ENCODE measurements around the gene POLE.
"Not testable (repeated sequence)": the region's sequence is repeated elsewhere in the genome, so short reads cannot be mapped to it uniquely, and the experiment has no call there.

POLE gene

DNA sequence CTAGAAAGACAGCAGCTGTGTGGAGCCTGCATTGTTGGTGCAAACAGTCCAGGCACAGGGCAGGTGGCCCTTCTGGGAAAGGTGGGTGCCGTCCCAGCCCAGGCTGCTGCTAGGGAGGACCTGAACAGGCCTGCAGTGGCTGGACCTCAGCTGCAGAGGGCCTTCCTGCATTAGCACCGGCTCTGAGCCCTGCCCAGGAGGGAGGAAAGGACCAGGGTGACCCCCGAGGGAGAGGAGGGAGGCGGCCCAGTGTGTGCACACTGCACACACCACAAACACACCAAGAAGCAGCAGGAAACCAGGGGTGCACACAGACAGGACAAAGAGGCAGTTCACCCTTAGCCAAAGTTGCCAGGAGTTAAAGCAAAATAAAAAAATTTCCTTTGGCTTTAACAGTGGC is 15.5 kb upstream of the POLE start:
- TF ChIP-seq, protein P1, sequence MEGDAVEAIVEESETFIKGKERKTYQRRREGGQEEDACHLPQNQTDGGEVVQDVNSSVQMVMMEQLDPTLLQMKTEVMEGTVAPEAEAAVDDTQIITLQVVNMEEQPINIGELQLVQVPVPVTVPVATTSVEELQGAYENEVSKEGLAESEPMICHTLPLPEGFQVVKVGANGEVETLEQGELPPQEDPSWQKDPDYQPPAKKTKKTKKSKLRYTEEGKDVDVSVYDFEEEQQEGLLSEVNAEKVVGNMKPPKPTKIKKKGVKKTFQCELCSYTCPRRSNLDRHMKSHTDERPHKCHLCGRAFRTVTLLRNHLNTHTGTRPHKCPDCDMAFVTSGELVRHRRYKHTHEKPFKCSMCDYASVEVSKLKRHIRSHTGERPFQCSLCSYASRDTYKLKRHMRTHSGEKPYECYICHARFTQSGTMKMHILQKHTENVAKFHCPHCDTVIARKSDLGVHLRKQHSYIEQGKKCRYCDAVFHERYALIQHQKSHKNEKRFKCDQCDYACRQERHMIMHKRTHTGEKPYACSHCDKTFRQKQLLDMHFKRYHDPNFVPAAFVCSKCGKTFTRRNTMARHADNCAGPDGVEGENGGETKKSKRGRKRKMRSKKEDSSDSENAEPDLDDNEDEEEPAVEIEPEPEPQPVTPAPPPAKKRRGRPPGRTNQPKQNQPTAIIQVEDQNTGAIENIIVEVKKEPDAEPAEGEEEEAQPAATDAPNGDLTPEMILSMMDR (IDR thresholded peaks at IDR 0.05; ENCODE audit: low read depth, low read length): no peak
- in situ Hi-C loops (cut with HindIII; ENCODE audit: low sequenced_read_pairs): no loop called here
- no peak for DNase-seq (ENCODE audit: low read depth, low spot score)
- H3K4me3 ChIP-seq (ENCODE audit: low read depth, low read length): no peak overlapping the region

DNA sequence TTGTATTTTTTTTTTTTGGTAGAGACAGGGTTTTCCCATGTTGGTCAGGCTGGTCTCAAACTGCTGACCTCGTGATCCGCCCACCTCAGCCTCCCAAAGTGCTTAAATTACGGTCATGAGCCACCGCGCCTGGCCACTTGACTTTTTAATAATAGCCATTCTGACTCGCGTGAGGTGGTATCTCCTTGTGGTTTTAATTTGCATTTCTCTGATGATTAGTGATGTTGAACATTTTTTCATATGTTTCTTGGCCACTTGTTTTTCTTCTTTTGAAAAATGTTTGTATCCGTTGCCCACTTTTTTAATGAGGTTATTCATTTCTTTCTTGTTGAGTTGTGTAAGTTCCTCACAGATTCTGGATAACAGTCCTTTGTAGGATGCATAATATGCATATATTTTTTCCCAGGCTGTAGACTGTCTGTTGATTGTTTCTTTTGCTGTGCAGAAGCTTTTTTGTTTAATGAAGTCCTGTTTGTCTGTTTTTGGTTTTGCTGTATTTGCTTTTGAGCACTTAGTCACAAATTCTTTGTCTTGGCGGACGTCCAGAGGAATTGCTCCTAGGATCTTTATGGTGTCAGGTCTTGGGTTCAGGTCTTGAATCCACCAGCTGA is 13.2 kb upstream of the POLE start:
- H3K4me3 ChIP-seq (ENCODE audit: low read depth, low read length): no peak overlapping the region
- TF ChIP-seq, protein P1 (IDR thresholded peaks at IDR 0.05; ENCODE audit: low read depth, low read length): no peak
- in situ Hi-C loops (cut with HindIII; ENCODE audit: low sequenced_read_pairs): no loop called here
- peak; percentile 40 for DNase-seq (ENCODE audit: low read depth, low spot score)

DNA sequence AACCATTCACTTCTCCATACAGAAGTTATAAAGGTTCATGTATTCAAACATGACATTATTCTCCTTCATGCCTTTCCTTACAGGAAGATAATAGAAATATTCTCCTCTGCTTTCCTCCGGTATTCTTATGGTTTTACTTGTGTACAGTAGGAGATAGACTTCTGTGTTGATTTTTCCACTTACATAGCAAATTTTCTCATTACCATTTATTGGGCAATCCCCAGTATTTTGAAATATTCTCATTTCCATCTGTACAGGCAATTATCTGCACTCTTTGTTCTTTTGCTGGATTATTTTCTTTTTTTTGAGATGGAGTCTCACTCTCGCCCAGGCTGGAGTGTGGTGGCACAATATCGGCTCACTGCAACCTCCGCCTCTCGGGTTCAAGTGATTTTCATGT is 11.2 kb upstream of the POLE start:
- no peak overlapping the region for H3K4me3 ChIP-seq (ENCODE audit: low read depth, low read length)
- in situ Hi-C loops (cut with HindIII; ENCODE audit: low sequenced_read_pairs): no loop called here
- TF ChIP-seq, protein P1 (IDR thresholded peaks at IDR 0.05; ENCODE audit: low read depth, low read length): no peak

DNA sequence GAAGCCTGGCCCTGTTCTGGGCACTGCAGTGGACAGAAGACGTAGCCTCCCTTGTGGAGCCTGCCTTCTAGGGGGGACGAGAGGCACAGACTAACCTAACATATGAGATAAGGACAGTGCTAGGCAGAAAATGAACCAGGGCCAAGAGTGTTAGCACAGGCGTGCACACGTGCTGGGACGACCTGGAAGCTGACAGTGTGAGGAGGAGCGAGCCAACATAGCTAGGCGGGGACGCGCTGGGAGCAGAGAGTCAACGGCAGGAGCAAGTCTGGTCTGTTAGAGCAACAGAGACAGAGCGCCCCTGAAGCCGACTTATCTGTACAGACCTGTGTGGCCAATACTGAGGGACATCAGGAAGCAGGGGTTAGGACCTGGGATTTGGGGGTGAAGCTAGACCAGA is 8.3 kb upstream of the POLE start:
- TF ChIP-seq, protein P1 (IDR thresholded peaks at IDR 0.05; ENCODE audit: low read depth, low read length): no peak
- in situ Hi-C loops (cut with HindIII; ENCODE audit: low sequenced_read_pairs): no loop called here
- DNase-seq (ENCODE audit: low read depth, low spot score): no peak
- H3K4me3 ChIP-seq (ENCODE audit: low read depth, low read length): no peak overlapping the region

More for the DNA sequence above, 11.2 kb upstream of the POLE start:
- no peak for DNase-seq (ENCODE audit: low read depth, low spot score)

DNA sequence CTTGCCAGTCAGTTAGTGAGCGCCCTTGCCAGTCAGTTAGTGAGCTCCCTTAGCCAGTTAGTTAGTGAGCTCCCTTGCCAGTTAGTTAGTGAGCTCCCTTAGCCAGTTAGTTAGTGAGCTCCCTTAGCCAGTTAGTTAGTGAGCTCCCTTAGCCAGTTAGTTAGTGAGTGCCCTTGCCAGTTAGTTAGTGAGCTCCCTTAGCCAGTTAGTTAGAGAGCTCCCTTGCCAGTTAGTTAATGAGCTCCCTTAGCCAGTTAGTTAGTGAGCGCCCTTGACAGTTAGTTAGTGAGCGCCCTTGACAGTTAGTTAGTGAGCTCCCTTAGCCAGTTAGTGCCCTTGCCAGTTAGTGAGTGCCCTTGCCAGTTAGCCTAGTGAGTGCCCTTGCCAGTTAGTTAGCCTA is 7.7 kb upstream of the POLE start:
- H3K4me3 ChIP-seq (ENCODE audit: low read depth, low read length); in situ Hi-C loops (cut with HindIII; ENCODE audit: low sequenced_read_pairs); DNase-seq (ENCODE audit: low read depth, low spot score): not testable (repeated sequence)

DNA sequence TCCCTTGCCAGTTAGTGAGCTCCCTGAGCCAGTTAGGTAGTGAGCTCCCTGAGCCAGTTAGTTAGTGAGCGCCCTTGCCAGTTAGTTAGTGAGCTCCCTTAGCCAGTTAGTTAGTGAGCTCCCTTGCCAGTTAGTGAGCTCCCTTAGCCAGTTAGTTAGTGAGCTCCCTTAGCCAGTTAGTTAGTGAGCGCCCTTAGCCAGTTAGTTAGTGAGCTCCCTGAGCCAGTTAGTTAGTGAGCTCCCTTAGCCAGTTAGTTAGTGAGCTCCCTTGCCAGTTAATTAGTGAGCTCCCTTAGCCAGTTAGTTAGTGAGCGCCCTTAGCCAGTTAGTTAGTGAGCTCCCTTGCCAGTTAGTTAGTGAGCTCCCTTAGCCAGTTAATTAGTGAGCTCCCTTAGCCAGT is 4.9 kb upstream of the POLE start:
- in situ Hi-C loops (cut with HindIII; ENCODE audit: low sequenced_read_pairs); DNase-seq (ENCODE audit: low read depth, low spot score); H3K4me3 ChIP-seq (ENCODE audit: low read depth, low read length): not testable (repeated sequence)

DNA sequence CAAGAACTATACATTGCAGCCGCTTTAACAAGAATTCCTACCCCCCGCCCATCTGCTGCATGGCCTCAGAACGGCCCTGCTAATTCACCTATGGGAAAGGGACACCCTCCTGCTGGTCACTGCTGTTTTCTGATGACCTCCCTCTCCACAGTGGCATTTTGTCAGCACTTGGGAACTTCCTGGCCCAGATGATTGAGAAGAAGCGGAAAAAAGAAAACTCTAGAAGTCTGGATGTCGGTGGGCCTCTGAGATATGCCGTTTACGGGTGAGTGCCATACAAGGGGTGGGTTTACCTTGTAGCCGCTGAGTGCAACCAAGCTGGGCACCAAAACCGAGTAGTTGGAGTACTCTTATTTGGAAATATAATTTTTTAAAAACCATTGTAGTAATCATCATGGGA is 3.0 kb upstream of the POLE start:
- TF ChIP-seq, protein P1 (IDR thresholded peaks at IDR 0.05; ENCODE audit: low read depth, low read length): no peak
- in situ Hi-C loops (cut with HindIII; ENCODE audit: low sequenced_read_pairs): no loop called here
- no peak for DNase-seq (ENCODE audit: low read depth, low spot score)
- no peak overlapping the region for H3K4me3 ChIP-seq (ENCODE audit: low read depth, low read length)

DNA sequence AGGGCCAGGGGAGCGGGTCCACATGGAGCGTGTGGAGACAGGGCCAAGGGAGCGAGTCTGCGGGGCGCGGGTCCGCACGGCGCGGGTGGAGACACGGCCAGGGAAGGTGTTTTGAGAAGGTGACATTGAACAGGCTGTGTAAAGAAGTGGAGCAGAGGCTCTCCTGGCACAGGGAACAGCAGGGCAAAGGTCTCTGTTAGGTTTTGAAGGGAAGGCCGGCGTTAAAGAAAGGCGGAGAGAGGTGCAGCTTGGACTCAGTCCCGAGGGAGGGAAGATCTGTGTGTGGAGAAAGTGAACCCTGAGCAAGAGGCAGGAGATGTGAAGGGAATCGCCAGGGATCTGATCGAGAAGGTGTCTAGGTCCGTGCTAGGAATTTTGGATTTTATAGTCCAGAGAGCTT is 2.1 kb upstream of the POLE start:
- in situ Hi-C loops (cut with HindIII; ENCODE audit: low sequenced_read_pairs): no loop called here

More for the DNA sequence above, 2.1 kb upstream of the POLE start:
- H3K4me3 ChIP-seq (ENCODE audit: low read depth, low read length): no peak overlapping the region
- DNase-seq (ENCODE audit: low read depth, low spot score): no peak
- TF ChIP-seq, protein P1 (IDR thresholded peaks at IDR 0.05; ENCODE audit: low read depth, low read length): no peak
